Neural progenitor cell (in vitro differentiated cells): ENCODE data around the gene HYAL3. TPM values are rescaled to one million over a fixed set of nuclear protein-coding genes. Genes with fewer than 3 reads are reported as not detected.

Experiments
- DNase-seq: peaks from one replicate; pipeline ENCODE4 v3.0.0-alpha.2; 2016; ENCODE audit warnings: low spot score
- H2AFZ ChIP-seq: fragments of 200-600 bp; sonication (generic); replicated peaks from 2 replicates; pipeline ENCODE4 v1.6.1; 2016; ENCODE audit warnings: antibody characterized with exemption
- H3F3A ChIP-seq: fragments of 200-600 bp; sonication (generic); 2 replicates; pipeline ENCODE4 v1.6.1; 2016; ENCODE audit warnings: antibody characterized with exemption, low read depth
- H3K27ac ChIP-seq: fragments of 200-600 bp; sonication (generic); 2 replicates; pipeline ENCODE4 v1.5.1; 2016; ENCODE audit warnings: mild to moderate bottlenecking
- H3K27me3 ChIP-seq: fragments of 200-600 bp; sonication (generic); 2 replicates; pipeline ENCODE4 v1.6.1; 2016; ENCODE audit warnings: mild to moderate bottlenecking, moderate library complexity
- H3K36me3 ChIP-seq: fragments of 200-600 bp; sonication (generic); 2 replicates; pipeline ENCODE4 v1.5.1; 2016
- H3K4me1 ChIP-seq: fragments of 200-600 bp; sonication (generic); 2 replicates; pipeline ENCODE4 v1.6.1; 2016; ENCODE audit warnings: mixed run types
- H3K4me2 ChIP-seq: fragments of 200-600 bp; sonication (generic); 2 replicates; pipeline ENCODE4 v1.6.1; 2016
- H3K4me3 ChIP-seq: fragments of 200-600 bp; sonication (generic); 2 replicates; pipeline ENCODE4 v1.5.1; 2016
- H3K79me2 ChIP-seq: fragments of 200-600 bp; sonication (generic); 2 replicates; pipeline ENCODE4 v1.6.1; 2016; ENCODE audit warnings: low read depth
- H3K9ac ChIP-seq: fragments of 200-600 bp; sonication (generic); 2 replicates; pipeline ENCODE4 v1.6.1; 2016
- H3K9me3 ChIP-seq: fragments of 200-600 bp; sonication (generic); 2 replicates; pipeline ENCODE4 v1.5.1; 2016; ENCODE audit warnings: low read depth
- H4K20me1 ChIP-seq: fragments of 200-600 bp; sonication (generic); 2 replicates; pipeline ENCODE4 v1.6.1; 2016; ENCODE audit warnings: low read depth
- H3K27ac Mint-ChIP-seq: 3 replicates; pipeline ENCODE4 v1.8.0; 2021; ENCODE audit warnings: mixed read lengths
- H3K27me3 Mint-ChIP-seq: 2 replicates; pipeline ENCODE4 v1.8.0; 2022; ENCODE audit warnings: low read depth, mild to moderate bottlenecking, inconsistent platforms, moderate library complexity, mixed read lengths; ENCODE audit not compliant: insufficient read depth
- H3K36me3 Mint-ChIP-seq: 3 replicates; pipeline ENCODE4 v1.8.0; 2021; ENCODE audit warnings: mixed read lengths
- H3K4me1 Mint-ChIP-seq: 3 replicates; pipeline ENCODE4 v1.8.0; 2021; ENCODE audit warnings: mixed read lengths
- H3K4me3 Mint-ChIP-seq: 3 replicates; pipeline ENCODE4 v1.8.0; 2021; ENCODE audit warnings: mild to moderate bottlenecking, moderate library complexity, mixed read lengths
- H3K9me3 Mint-ChIP-seq: 3 replicates; pipeline ENCODE4 v1.8.0; 2020; ENCODE audit warnings: mixed read lengths
- EZH2 ChIP-seq: fragments of 200-600 bp; sonication (generic); IDR thresholded peaks from 2 replicates; pipeline ENCODE4 v1.6.1; 2017; ENCODE audit warnings: antibody characterized with exemption, mild to moderate bottlenecking, moderate library complexity
- EZH2phosphoT487 ChIP-seq: fragments of 200-600 bp; sonication (generic); IDR thresholded peaks from 2 replicates; pipeline ENCODE4 v1.6.1; 2017; ENCODE audit warnings: antibody characterized with exemption
- total RNA-seq: library from RNA; depleted of rRNA; stranded (reverse); fragments of >200 nt; gene quantifications from 2 replicates; pipeline ENCODE4 v1.2.3, GENCODE V29; 2015; ENCODE audit warnings: low replicate concordance
- TF ChIP-seq, protein P1 (sequence below): fragments of 200-600 bp; sonication (generic); IDR thresholded peaks from 2 replicates; pipeline ENCODE4 v1.5.1; 2017; ENCODE audit warnings: antibody characterized with exemption, mild to moderate bottlenecking

HYAL3 gene
- total RNA-seq, 1 donor from 2014 or later = 2.2 TPM

DNA sequence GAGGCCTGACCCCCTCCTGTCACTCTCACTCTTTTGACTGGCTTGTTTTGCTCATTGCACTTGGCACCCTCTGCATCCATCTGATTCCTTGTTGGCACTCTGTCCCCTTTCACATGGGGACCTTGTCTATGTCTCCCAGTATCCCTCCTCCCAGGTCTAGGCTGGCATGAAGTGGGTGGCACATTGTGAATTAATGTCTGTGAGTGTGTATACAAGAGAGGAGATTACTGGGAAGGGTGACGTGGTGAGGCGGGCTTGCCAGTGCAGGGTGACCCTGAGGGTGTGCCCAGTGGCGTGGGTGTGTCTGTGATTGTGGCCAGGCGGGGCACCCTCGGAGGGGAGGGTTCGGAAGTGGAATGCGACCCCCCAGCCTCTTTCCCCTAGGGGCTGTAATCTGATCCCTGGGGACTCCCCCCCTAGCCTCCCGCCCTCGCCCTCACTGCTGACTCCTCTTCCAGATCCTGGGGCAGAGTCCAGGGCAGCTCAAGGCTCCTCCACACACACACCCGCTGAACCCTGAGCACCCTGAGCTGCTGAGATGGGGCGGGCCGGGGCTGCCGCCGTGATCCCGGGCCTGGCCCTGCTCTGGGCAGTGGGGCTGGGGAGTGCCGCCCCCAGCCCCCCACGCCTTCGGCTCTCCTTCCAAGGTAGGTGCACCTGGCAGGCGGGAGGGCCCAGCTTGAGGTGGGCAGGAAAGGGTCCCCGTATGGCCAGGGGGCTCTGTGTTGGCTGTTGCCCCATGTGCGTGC is 30.3 kb downstream of the HYAL3 start, which contains the start of gene SEMA3B:
Gene SEMA3B, plus strand, starts transcription at position 445 of the 749 bp plus-strand sequence. Its CDS starts 94 bp downstream, at position 539.
- Histone ChIP-seq H2AFZ (no peak within 1 kb of the TSS), H3F3A (peaks cover 30% of the 10 kb centered on the region), H3K4me2 (peak within 1 kb of the TSS; percentile 58), H3K9me3 (no peaks in the 10 kb centered on the region), H3K4me3 (no peak within 1 kb of the TSS), H3K36me3 (no peaks in the 10 kb centered on the region), H4K20me1 (no peaks in the 10 kb centered on the region), H3K27ac (no peak within 1 kb of the TSS), H3K79me2 (no peaks in the 10 kb centered on the region), H3K4me1 (peaks cover 51% of the 10 kb centered on the region), H3K9ac (no peak within 1 kb of the TSS), H3K27me3 (peaks cover 12% of the 10 kb centered on the region)
- Mint-ChIP-seq H3K27me3 (peaks cover 10% of the 10 kb centered on the region), H3K4me3 (peak within 1 kb of the TSS; percentile 22), H3K9me3 (no peaks in the 10 kb centered on the region), H3K27ac (peak within 1 kb of the TSS; percentile 76), H3K36me3 (no peaks in the 10 kb centered on the region), H3K4me1 (peaks cover 64% of the 10 kb centered on the region)
- no peak for TF ChIP-seq EZH2
- TF ChIP-seq, protein P1, sequence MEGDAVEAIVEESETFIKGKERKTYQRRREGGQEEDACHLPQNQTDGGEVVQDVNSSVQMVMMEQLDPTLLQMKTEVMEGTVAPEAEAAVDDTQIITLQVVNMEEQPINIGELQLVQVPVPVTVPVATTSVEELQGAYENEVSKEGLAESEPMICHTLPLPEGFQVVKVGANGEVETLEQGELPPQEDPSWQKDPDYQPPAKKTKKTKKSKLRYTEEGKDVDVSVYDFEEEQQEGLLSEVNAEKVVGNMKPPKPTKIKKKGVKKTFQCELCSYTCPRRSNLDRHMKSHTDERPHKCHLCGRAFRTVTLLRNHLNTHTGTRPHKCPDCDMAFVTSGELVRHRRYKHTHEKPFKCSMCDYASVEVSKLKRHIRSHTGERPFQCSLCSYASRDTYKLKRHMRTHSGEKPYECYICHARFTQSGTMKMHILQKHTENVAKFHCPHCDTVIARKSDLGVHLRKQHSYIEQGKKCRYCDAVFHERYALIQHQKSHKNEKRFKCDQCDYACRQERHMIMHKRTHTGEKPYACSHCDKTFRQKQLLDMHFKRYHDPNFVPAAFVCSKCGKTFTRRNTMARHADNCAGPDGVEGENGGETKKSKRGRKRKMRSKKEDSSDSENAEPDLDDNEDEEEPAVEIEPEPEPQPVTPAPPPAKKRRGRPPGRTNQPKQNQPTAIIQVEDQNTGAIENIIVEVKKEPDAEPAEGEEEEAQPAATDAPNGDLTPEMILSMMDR = no peak
- TF ChIP-seq EZH2phosphoT487 = no peak
- DNase-seq = no peak

DNA sequence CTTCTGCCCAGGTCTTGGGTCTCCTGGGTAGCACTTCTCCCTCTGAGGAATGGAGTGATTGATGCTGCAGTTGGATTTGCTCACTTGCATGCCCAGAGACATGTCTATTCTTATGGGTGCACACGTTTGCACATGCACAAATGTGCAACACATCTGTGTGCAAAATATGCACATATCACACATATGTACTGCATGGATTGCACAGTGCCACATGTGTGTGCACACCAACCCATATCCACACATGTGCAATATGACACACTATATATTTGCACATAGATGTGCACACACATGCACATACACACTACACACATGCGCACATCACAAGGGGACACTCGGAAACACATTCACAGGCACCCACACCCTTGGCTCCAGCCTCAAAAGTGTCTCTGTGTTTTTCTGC is 30.9 kb downstream of the HYAL3 start:
- H3K4me2 ChIP-seq = no peak overlapping the region
- no peaks in the 10 kb centered on the region for H3K36me3 Mint-ChIP-seq
- peaks cover 68% of the 10 kb centered on the region for H3K4me1 Mint-ChIP-seq
- H3K4me3 Mint-ChIP-seq = peak overlapping the region; percentile 22
- no peaks in the 10 kb centered on the region for H3K9me3 Mint-ChIP-seq
- H2AFZ ChIP-seq = no peak overlapping the region
- no peak overlapping the region for H3K9ac ChIP-seq
- DNase-seq = no peak
- H3K27me3 Mint-ChIP-seq = peaks cover 11% of the 10 kb centered on the region
- no peaks in the 10 kb centered on the region for H3K36me3 ChIP-seq
- H3K9me3 ChIP-seq = no peaks in the 10 kb centered on the region
- H4K20me1 ChIP-seq = no peaks in the 10 kb centered on the region
- peaks cover 6% of the 10 kb centered on the region for H3K27me3 ChIP-seq
- peaks cover 55% of the 10 kb centered on the region for H3K4me1 ChIP-seq
- TF ChIP-seq, protein P1 = no peak
- no peak for TF ChIP-seq EZH2phosphoT487
- TF ChIP-seq EZH2 = no peak
- H3K4me3 ChIP-seq = no peak overlapping the region
- H3K27ac Mint-ChIP-seq = peak overlapping the region; percentile 19
- H3F3A ChIP-seq = peaks cover 36% of the 10 kb centered on the region
- H3K79me2 ChIP-seq = no peaks in the 10 kb centered on the region
- no peak overlapping the region for H3K27ac ChIP-seq

DNA sequence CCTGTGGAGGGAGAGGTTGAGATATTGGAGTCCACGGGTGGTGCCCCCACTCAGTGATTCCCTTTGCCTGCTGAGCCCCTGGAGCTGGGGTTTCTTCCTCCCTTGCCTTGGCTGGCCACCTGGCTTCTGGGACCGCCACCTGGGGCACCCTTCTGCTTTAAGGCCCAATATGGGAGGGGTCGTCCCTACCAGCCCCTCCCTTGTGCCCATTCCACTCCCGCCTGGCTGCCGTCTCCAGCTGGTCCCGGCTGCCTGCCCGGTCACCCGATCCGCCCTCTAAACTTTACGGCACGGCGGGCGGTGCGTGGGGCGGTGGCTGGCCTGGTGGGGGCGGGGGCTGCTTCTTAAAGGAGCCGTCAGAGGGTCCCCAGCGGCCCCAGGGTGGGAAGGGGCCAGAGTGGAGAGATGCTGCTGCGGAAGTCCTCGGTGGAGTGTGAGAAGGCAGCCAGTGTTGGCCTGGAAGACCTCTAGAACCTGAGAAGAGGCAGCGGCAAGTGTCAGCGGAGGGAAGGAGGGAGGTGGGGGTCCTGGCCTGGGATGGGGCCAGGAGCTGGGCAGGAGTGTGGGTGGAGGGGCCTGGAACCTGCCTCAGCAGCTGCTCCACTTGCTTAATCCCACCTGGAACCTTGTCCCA is 31.8 kb downstream of the HYAL3 start:
- H3K79me2 ChIP-seq = no peaks in the 10 kb centered on the region
- no peaks in the 10 kb centered on the region for H3K36me3 ChIP-seq
- H4K20me1 ChIP-seq = no peaks in the 10 kb centered on the region
- peaks cover 41% of the 10 kb centered on the region for H3F3A ChIP-seq
- Mint-ChIP-seq H3K36me3 (no peaks in the 10 kb centered on the region), H3K27ac (no peak overlapping the region), H3K4me3 (no peak overlapping the region), H3K27me3 (peaks cover 11% of the 10 kb centered on the region), H3K4me1 (peaks cover 71% of the 10 kb centered on the region), H3K9me3 (no peaks in the 10 kb centered on the region)
- H3K4me1 ChIP-seq = peaks cover 52% of the 10 kb centered on the region
- TF ChIP-seq EZH2phosphoT487 = no peak
- TF ChIP-seq EZH2 = no peak
- TF ChIP-seq, protein P1 = no peak
- H3K27ac ChIP-seq = no peak overlapping the region
- H3K4me3 ChIP-seq = peak overlapping the region; percentile 16
- peak overlapping the region; percentile 58 for H3K4me2 ChIP-seq
- DNase-seq = peak; percentile 52
- no peaks in the 10 kb centered on the region for H3K9me3 ChIP-seq
- H3K27me3 ChIP-seq = no peaks in the 10 kb centered on the region
- no peak overlapping the region for H2AFZ ChIP-seq
- H3K9ac ChIP-seq = no peak overlapping the region
